H1 (cell line): Measurements from ENCODE around the gene FKBP5. TPM values are rescaled to one million over a fixed set of nuclear protein-coding genes. Genes with fewer than 3 reads are reported as not detected.

Experiments
- CHD1 ChIP-seq: IDR thresholded peaks from 2 replicates; pipeline ENCODE4 v1.6.1; 2012; ENCODE audit warnings: low read depth, low read length, improper control_type of control experiment
- CREB1 ChIP-seq: IDR thresholded peaks from 2 replicates; pipeline ENCODE4 v1.6.1; 2012; ENCODE audit warnings: inconsistent platforms
- CTBP2 ChIP-seq: IDR thresholded peaks from 2 replicates; pipeline ENCODE4 v1.7.0; 2011; ENCODE audit warnings: borderline replicate concordance, mild to moderate bottlenecking, moderate library complexity, mixed read lengths, low read length; ENCODE audit not compliant: insufficient read depth, insufficient read length
- EZH2 ChIP-seq: fragments of 200-600 bp; sonication (generic); IDR thresholded peaks from 2 replicates; pipeline ENCODE4 v1.7.1; 2012; ENCODE audit warnings: low read depth, mild to moderate bottlenecking, moderate library complexity, low read length, inconsistent platforms; ENCODE audit not compliant: severe bottlenecking
- HDAC6 ChIP-seq: IDR thresholded peaks from one replicate; pipeline ENCODE4 v1.7.1; 2012; ENCODE audit warnings: low read depth, mild to moderate bottlenecking, inconsistent platforms, low read length, moderate library complexity
- KDM4A ChIP-seq: IDR thresholded peaks from one replicate; pipeline ENCODE4 v1.7.1; 2012; ENCODE audit warnings: low read depth, mild to moderate bottlenecking, moderate library complexity, low read length, inconsistent platforms; ENCODE audit not compliant: severe bottlenecking
- RAD21 ChIP-seq, 2 experiments: IDR thresholded peaks in 1 of 2; conservative IDR thresholded peaks in 1 of 2; 2 replicates each; pipeline ENCODE4 v1.6.1; 2011; ENCODE audit warnings: low read depth in 2 of 2, low read length in 2 of 2, improper control_type of control experiment in 1 of 2, inconsistent platforms in 1 of 2, mild to moderate bottlenecking in 1 of 2, moderate library complexity in 1 of 2
- RBBP5 ChIP-seq: IDR thresholded peaks from 2 replicates; pipeline ENCODE4 v1.7.1; 2012; ENCODE audit warnings: low read depth, mild to moderate bottlenecking, inconsistent platforms, low read length, moderate library complexity, borderline replicate concordance
- RNF2 ChIP-seq: fragments of 200-900, 300-1000 bp; sonication (generic); IDR thresholded peaks from 2 replicates; pipeline ENCODE4 v1.7.1; 2016; ENCODE audit warnings: borderline replicate concordance, low read depth, mild to moderate bottlenecking, antibody characterized with exemption, low read length; ENCODE audit not compliant: poor library complexity, severe bottlenecking; ENCODE audit errors: missing control alignments
- SIN3A ChIP-seq, 2 experiments: IDR thresholded peaks in 1 of 2; conservative IDR thresholded peaks in 1 of 2; 2 replicates each; pipeline ENCODE4 v1.6.1; 2011 to 2012; ENCODE audit warnings: low read length in 2 of 2, improper control_type of control experiment in 1 of 2, low read depth in 1 of 2, mild to moderate bottlenecking in 1 of 2
- SP2 ChIP-seq: IDR thresholded peaks from 2 replicates; pipeline ENCODE4 v1.6.1; 2012; ENCODE audit warnings: mild to moderate bottlenecking, low read length, inconsistent platforms
- SRF ChIP-seq: IDR thresholded peaks from 2 replicates; pipeline ENCODE4 v1.6.1; 2011; ENCODE audit warnings: mild to moderate bottlenecking, low read depth, low read length, moderate library complexity
- TCF12 ChIP-seq: IDR thresholded peaks from 2 replicates; pipeline ENCODE4 v1.6.1; 2011; ENCODE audit warnings: low read depth, mild to moderate bottlenecking, low read length
- YY1 ChIP-seq: IDR thresholded peaks from 2 replicates; pipeline ENCODE4 v1.6.1; 2011; ENCODE audit warnings: low read depth, mild to moderate bottlenecking, low read length
- polyA plus RNA-seq, 7 experiments: library from polyadenylated mRNA; depleted of rRNA in 3 of 7; stranded (reverse) in 5 of 7; unstranded in 2 of 7; fragments of >200 nt in 5 of 7; fragments of 200-250 nt in 2 of 7; gene quantifications; 1 replicate in 5 of 7; 2 replicates in 1 of 7; 4 replicates in 1 of 7; pipeline versions ENCODE4 v1.2.1 to v1.2.3, GENCODE V29; 2011 to 2013; ENCODE audit warnings: missing spikeins in 2 of 7, mixed read lengths in 2 of 7
- total RNA-seq: library from RNA; stranded (reverse); fragmentation: NEBNext Ultra II Directional; extraction: Animal tissue kit (Norgen Biotek cat#: 25700); gene quantifications from 2 replicates; pipeline ENCODE4 v1.2.1, GENCODE V29; 2021
- TF ChIP-seq, protein P1 (sequence below): IDR thresholded peaks from 2 replicates; pipeline ENCODE4 v1.6.1; 2012; ENCODE audit warnings: low read length, inconsistent platforms

FKBP5 gene
- total and polyA plus RNA-seq, 2 of the 8 experiments (the other 6 are each of a cell fraction or from before 2014, with no cell fraction given), result 14.3 to 40.4 TPM

DNA sequence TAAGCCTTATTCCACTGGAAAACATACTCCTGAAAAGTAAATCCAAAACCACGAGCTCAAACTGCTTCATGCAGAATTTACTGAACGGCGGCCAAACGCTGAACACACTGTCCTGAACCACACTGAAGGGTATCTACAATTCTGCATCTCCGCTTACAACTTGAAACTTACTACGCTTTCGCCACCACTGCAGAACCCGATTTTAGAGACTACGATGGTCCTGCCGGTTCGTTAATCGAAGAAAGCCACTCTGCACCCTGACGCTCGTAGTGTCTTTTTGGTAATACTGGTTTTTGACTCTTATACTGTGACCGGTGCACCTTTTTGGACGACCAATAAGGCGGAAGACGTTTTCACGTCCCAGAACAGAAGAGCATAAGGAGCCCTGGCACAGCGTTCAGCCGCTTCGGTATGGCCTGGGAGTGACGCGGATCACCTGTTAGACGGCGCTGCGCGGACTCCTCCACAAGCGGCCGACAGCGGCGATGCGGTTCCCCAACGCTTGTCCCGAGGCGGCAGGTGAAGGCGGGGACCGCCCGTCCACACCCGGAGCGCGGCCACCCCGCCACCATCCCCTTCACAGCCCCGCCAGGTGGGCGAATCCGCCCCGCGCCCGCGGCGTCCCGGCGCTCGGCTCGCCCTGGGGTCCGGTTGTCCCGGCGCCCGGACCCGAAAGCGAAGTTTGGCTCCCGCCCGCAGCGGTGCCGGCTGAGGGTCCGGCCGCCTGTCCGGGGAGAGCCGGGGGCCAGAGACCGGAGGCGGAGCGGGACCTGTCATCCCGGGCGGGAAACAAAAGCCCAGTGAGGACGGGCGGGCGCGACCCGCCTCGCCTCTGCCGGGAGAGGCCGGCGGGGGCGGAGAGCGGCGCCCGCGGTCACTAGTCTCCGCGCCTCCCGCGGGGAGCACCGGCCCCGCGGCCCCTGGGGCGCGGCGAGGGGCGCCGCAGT is 784 bp downstream of the FKBP5 start (continued):
- TF ChIP-seq RAD21 (IDR thresholded peaks at IDR 0.05 in 1 of 2, conservative IDR thresholded peaks at IDR 0.05 in 1 of 2; ENCODE audit: low read depth in 2 of 2, low read length in 2 of 2) (no peak), HDAC6 (no peak), YY1 (no peak), SP2 (no peak), RBBP5 (peak; percentile 85), RNF2 (peak; percentile 36), CREB1 (peak; percentile 53; the same call in 1 of the 2 replicates), KDM4A (peak; percentile 85), SRF (no peak), TCF12 (no peak), EZH2 (peak; percentile 50), SIN3A (conservative IDR thresholded peaks at IDR 0.05 in 1 of 2, IDR thresholded peaks at IDR 0.05 in 1 of 2; ENCODE audit: low read depth in 1 of 2, low read length in 2 of 2) (0 out of 4 replicates have a peak, but pooled peaks of 1 of the 2 experiments have one; percentile 13), CTBP2 (no peak), CHD1 (no peak)
- TF ChIP-seq, protein P1, sequence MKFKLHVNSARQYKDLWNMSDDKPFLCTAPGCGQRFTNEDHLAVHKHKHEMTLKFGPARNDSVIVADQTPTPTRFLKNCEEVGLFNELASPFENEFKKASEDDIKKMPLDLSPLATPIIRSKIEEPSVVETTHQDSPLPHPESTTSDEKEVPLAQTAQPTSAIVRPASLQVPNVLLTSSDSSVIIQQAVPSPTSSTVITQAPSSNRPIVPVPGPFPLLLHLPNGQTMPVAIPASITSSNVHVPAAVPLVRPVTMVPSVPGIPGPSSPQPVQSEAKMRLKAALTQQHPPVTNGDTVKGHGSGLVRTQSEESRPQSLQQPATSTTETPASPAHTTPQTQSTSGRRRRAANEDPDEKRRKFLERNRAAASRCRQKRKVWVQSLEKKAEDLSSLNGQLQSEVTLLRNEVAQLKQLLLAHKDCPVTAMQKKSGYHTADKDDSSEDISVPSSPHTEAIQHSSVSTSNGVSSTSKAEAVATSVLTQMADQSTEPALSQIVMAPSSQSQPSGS, result no peak
